Measurements from ENCODE around the gene SPEF1.
A peak's percentile ranks its signal among the peaks of the same experiment; 100 is the strongest.

Gene SPEF1

GRCh38 chr20:3787324-3788014 is 6.2 kb upstream of the SPEF1 start:
- DNase-seq: no peak

- peak; percentile 84 to 93 (median 85) for DNase-seq
These were observed 5.5 kb upstream of the SPEF1 start, which contains the start of gene CENPB for GRCh38 chr20:3786665-3787323. Gene CENPB, minus strand, starts transcription at chr20:3786740. Its CDS starts 257 bp downstream, at chr20:3786483.

GRCh38 chr20:3786126-3786484 is 4.9 kb upstream of the SPEF1 start:
- peak in 2 of 5 experiments; percentile 34 to 74 for DNase-seq

- no peak for DNase-seq
These were observed 4.2 kb upstream of the SPEF1 start for GRCh38 chr20:3785240-3786125.

- no peak for DNase-seq
These were observed 3.6 kb upstream of the SPEF1 start for GRCh38 chr20:3784863-3785239.

- no peak for DNase-seq
These were observed 3.1 kb upstream of the SPEF1 start for GRCh38 chr20:3784216-3784853.

GRCh38 chr20:3783511-3784195 is 2.4 kb upstream of the SPEF1 start:
- no peak for DNase-seq

GRCh38 chr20:3783068-3783489 is 1.8 kb upstream of the SPEF1 start:
- no peak for DNase-seq

- DNase-seq: no peak
These were observed 1.3 kb upstream of the SPEF1 start for GRCh38 chr20:3782597-3782996.

- no peak for DNase-seq
These were observed 2.3 kb downstream of the SPEF1 start for GRCh38 chr20:3778976-3779375.

GRCh38 chr20:3777716-3778629 is 3.3 kb downstream of the SPEF1 start:
- peak in 3 of 5 experiments; percentile 37 to 70 (median 45) for DNase-seq

GRCh38 chr20:3777381-3777715 is 3.9 kb downstream of the SPEF1 start:
- peak in 1 of 5 experiments; percentile 47 for DNase-seq

GRCh38 chr20:3775457-3776108 is 5.7 kb downstream of the SPEF1 start:
- DNase-seq: no peak

- no peak for DNase-seq
These were observed 9.6 kb downstream of the SPEF1 start for GRCh38 chr20:3771552-3772058.

GRCh38 chr20:3768342-3769130 is 12.7 kb downstream of the SPEF1 start:
- peak; percentile 70 to 89 (median 88) for DNase-seq

- DNase-seq: peak; percentile 93 to 99 (median 96)
These were observed 13.6 kb downstream of the SPEF1 start, which contains the start of gene ADISSP for GRCh38 chr20:3767427-3768341. Gene ADISSP, minus strand, starts transcription at chr20:3767753. Its CDS starts 7,653 bp downstream, at chr20:3760100.

GRCh38 chr20:3767110-3767426 is 14.2 kb downstream of the SPEF1 start:
- DNase-seq: no peak

GRCh38 chr20:3766422-3767109 is 14.7 kb downstream of the SPEF1 start:
- no peak for DNase-seq
